Small intestine (tissue), 7 donors: ENCODE results near the gene ACOX3. TPM values are rescaled to one million over a fixed set of nuclear protein-coding genes. Genes with fewer than 3 reads are reported as not detected.

Experiments used
- DNase-seq, 2 donors: peaks; one replicate each; pipeline versions ENCODE4 v3.0.0 to v3.0.0-alpha.2; 2013
- FAIRE-seq: peaks from 2 replicates; lab custom pipeline; 2012; peaks lifted over from hg19 to GRCh38; lab: Jason Lieb, UNC
- H3K27ac ChIP-seq, 3 donors: one replicate each; pipeline ENCODE4 v1.5.1; 2013; ENCODE audit warnings: low read length in 2 of 3, mild to moderate bottlenecking in 2 of 3, control low read depth in 1 of 3, inconsistent platforms in 1 of 3, low read depth in 1 of 3, moderate library complexity in 1 of 3
- H3K27me3 ChIP-seq, 3 donors: one replicate each; pipeline ENCODE4 v1.6.1; 2013; ENCODE audit warnings: low read length in 3 of 3, inconsistent platforms in 1 of 3; ENCODE audit not compliant: control insufficient read depth in 3 of 3, insufficient read depth in 3 of 3
- H3K36me3 ChIP-seq, 3 donors: one replicate each; pipeline ENCODE4 v1.6.1; 2013; ENCODE audit warnings: low read length in 3 of 3, inconsistent platforms in 1 of 3, low read depth in 1 of 3, mild to moderate bottlenecking in 1 of 3, moderate library complexity in 1 of 3; ENCODE audit not compliant: control insufficient read depth in 3 of 3, insufficient read depth in 2 of 3
- H3K4me1 ChIP-seq, 3 donors: one replicate each; pipeline ENCODE4 v1.6.1; 2013; ENCODE audit warnings: low read length in 2 of 3, inconsistent platforms in 1 of 3, low read depth in 1 of 3, mild to moderate bottlenecking in 1 of 3, moderate library complexity in 1 of 3; ENCODE audit not compliant: control insufficient read depth in 3 of 3, insufficient read depth in 2 of 3
- H3K4me3 ChIP-seq, 3 donors: one replicate each; pipeline ENCODE4 v1.5.1; 2013; ENCODE audit warnings: low read length in 3 of 3, control low read depth in 1 of 3, inconsistent platforms in 1 of 3, low read depth in 1 of 3, mild to moderate bottlenecking in 1 of 3, moderate library complexity in 1 of 3
- H3K9me3 ChIP-seq, 2 donors: one replicate each; pipeline ENCODE4 v1.6.1; 2013; ENCODE audit warnings: low read depth in 1 of 2, low read length in 1 of 2; ENCODE audit not compliant: control insufficient read depth in 2 of 2, insufficient read depth in 1 of 2
- WGBS, 3 donors: extraction: QIAGEN DNeasy Blood & Tissue Kit; methylation state at CpG; one replicate each; pipeline ENCODE4 v1.1.7; 2013; 5-methylcytosine and 5-hydroxymethylcytosine counted together
- polyA plus RNA-seq, 4 donors: library from polyadenylated mRNA; stranded (reverse) in 3 of 4; unstranded in 1 of 4; fragments of 200-250 nt in 3 of 4; fragments of 120-200 nt in 1 of 4; gene quantifications; one replicate each; pipeline versions ENCODE4 v1.2.1 to v1.2.3, GENCODE V29; 2013
- donor health status: healthy with polysubstance abuse.
- donor health status: control.
- donor health status: control.
- donor health status: Bipolar disorder and iron deficiency.
- donor health status: healthy.

ACOX3 gene
- polyA plus RNA-seq, 4 donors, result 15.2 to 31.1 (median 23.6) TPM

- Histone ChIP-seq H3K27me3 (no peaks in the 10 kb centered on the region), H3K36me3 (peaks cover 0 to 62% (median 0%) of the 10 kb centered on the region in 3 donors), H3K9me3 (no peaks in the 10 kb centered on the region), H3K4me3 (no peak overlapping the region), H3K27ac (no peak overlapping the region), H3K4me1 (no peaks in the 10 kb centered on the region)
- FAIRE-seq (no peak), DNase-seq (no peak)
- 94 to 96% (median 95%) methylated on average over 37 to 39 of the region's 39 CpGs for WGBS, 3 donors
Measured at GRCh38 chr4:8377103-8378075, 63.1 kb downstream of the ACOX3 start.

GRCh38 chr4:8376361-8377102 is 64.0 kb downstream of the ACOX3 start:
- no peak for FAIRE-seq
- Histone ChIP-seq H3K27me3 (no peaks in the 10 kb centered on the region), H3K36me3 (peaks cover 0 to 61% (median 0%) of the 10 kb centered on the region in 3 donors)

GRCh38 chr4:8374851-8375649 is 65.5 kb downstream of the ACOX3 start:
- H3K27ac ChIP-seq, result no peak overlapping the region
- no peaks in the 10 kb centered on the region for H3K4me1 ChIP-seq
- DNase-seq (no peak), FAIRE-seq (no peak)
- H3K9me3 ChIP-seq, result no peaks in the 10 kb centered on the region
- no peak overlapping the region for H3K4me3 ChIP-seq
- peaks cover 0 to 53% (median 0%) of the 10 kb centered on the region in 3 donors for H3K36me3 ChIP-seq
- H3K27me3 ChIP-seq, result no peaks in the 10 kb centered on the region
- 91 to 94% (median 92%) methylated on average over 49 of the region's 49 CpGs for WGBS, 3 donors

More at GRCh38 chr4:8376361-8377102, 64.0 kb downstream of the ACOX3 start:
- H3K4me3 ChIP-seq, result no peak overlapping the region
- DNase-seq, result no peak
- H3K27ac ChIP-seq, result no peak overlapping the region
- 88 to 94% (median 93%) methylated on average over 20 of the region's 20 CpGs for WGBS, 3 donors
- H3K4me1 ChIP-seq, result no peaks in the 10 kb centered on the region
- H3K9me3 ChIP-seq, result no peaks in the 10 kb centered on the region

- H3K36me3 ChIP-seq, result peaks cover 0 to 51% (median 0%) of the 10 kb centered on the region in 3 donors
- DNase-seq, result no peak
Measured at GRCh38 chr4:8373973-8374545, 66.5 kb downstream of the ACOX3 start.

GRCh38 chr4:8373270-8373972 is 67.1 kb downstream of the ACOX3 start:
- DNase-seq (no peak), FAIRE-seq (no peak)
- no peak overlapping the region for H3K27ac ChIP-seq
- 93 to 94% (median 94%) methylated on average over 31 to 32 of the region's 32 CpGs for WGBS, 3 donors
- no peaks in the 10 kb centered on the region for H3K9me3 ChIP-seq
- no peaks in the 10 kb centered on the region for H3K4me1 ChIP-seq
- no peaks in the 10 kb centered on the region for H3K27me3 ChIP-seq
- H3K4me3 ChIP-seq, result no peak overlapping the region
- H3K36me3 ChIP-seq, result peaks cover 0 to 47% (median 0%) of the 10 kb centered on the region in 3 donors

More at GRCh38 chr4:8373973-8374545, 66.5 kb downstream of the ACOX3 start:
- no peaks in the 10 kb centered on the region for H3K9me3 ChIP-seq
- H3K27ac ChIP-seq, result no peak overlapping the region
- H3K27me3 ChIP-seq, result no peaks in the 10 kb centered on the region
- no peak for FAIRE-seq
- no peaks in the 10 kb centered on the region for H3K4me1 ChIP-seq
- 86 to 90% (median 87%) methylated on average over 11 to 13 of the region's 13 CpGs for WGBS, 3 donors
- no peak overlapping the region for H3K4me3 ChIP-seq

GRCh38 chr4:8372506-8372905 is 68.0 kb downstream of the ACOX3 start:
- FAIRE-seq, result no peak

GRCh38 chr4:8371596-8371995 is 68.9 kb downstream of the ACOX3 start:
- Histone ChIP-seq H3K27ac (no peak overlapping the region), H3K9me3 (no peaks in the 10 kb centered on the region), H3K27me3 (no peaks in the 10 kb centered on the region), H3K4me3 (no peak overlapping the region), H3K4me1 (no peaks in the 10 kb centered on the region), H3K36me3 (peaks cover 0 to 37% (median 0%) of the 10 kb centered on the region in 3 donors)
- WGBS, 3 donors, result 95 to 96% (median 95%) methylated on average over 20 of the region's 20 CpGs
- DNase-seq (no peak), FAIRE-seq (no peak)

More at GRCh38 chr4:8372506-8372905, 68.0 kb downstream of the ACOX3 start:
- no peaks in the 10 kb centered on the region for H3K9me3 ChIP-seq
- H3K4me1 ChIP-seq, result no peaks in the 10 kb centered on the region
- peaks cover 0 to 40% (median 0%) of the 10 kb centered on the region in 3 donors for H3K36me3 ChIP-seq
- 85 to 93% (median 87%) methylated on average over 13 of the region's 13 CpGs for WGBS, 3 donors
- no peaks in the 10 kb centered on the region for H3K27me3 ChIP-seq
- DNase-seq, result no peak
- H3K4me3 ChIP-seq, result no peak overlapping the region
- no peak overlapping the region for H3K27ac ChIP-seq
